ENCODE measurements around the gene ANKRD11. TPM values are rescaled to one million over a fixed set of nuclear protein-coding genes. Genes with fewer than 3 reads are reported as not detected.
"Not testable (repeated sequence)": the region's sequence is repeated elsewhere in the genome, so short reads cannot be mapped to it uniquely, and the experiment has no call there.

Gene ANKRD11
- total and polyA plus RNA-seq, 9 donors, result 52.1 to 188 (median 109) TPM

DNA sequence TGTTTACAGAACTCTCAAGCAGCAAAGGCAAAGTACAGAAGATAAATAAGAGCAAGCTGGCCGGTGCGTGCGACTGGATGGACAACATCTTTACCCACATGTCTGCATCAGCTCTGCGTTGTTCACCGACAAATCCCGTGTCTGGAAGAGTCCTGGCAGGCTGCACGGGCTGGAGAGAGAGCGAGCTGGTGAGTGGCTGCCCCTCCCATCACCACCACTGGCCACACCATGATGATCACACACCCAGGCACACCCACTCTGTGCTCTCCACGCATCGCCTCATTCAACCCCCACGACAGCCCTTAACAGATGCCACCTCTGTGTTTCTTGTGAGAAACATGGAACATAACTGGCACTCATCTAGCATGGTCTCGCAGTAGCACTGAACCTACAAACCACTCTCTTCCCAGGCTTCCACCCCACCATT, 59.2 kb downstream of the ANKRD11 start:
- H3K9me3 ChIP-seq, result no peaks in the 10 kb centered on the region
- 9 to 39% (median 18%) methylated on average over 12 of the region's 12 CpGs for WGBS, 3 donors
- peaks cover 14% of the 10 kb centered on the region for H3K4me1 ChIP-seq (ENCODE audit: insufficient read depth)
- DNase-seq, result peak in 2 of 5 donors; percentile 43 to 66
- no peak overlapping the region for H3K4me3 ChIP-seq
- no peaks in the 10 kb centered on the region for H3K36me3 ChIP-seq
- H3K27me3 ChIP-seq, result no peaks in the 10 kb centered on the region
- intact Hi-C loops (cut with DNase I), result no loop called here
- no peak overlapping the region for H3K27ac ChIP-seq
- TF ChIP-seq EP300 (IDR thresholded peaks at IDR 0.05) (no peak), CTCF (IDR thresholded peaks at IDR 0.05) (no peak), POLR2A (IDR thresholded peaks at IDR 0.05) (no peak)

- intact Hi-C loops (cut with DNase I), result no loop called here
- Histone ChIP-seq H3K9me3 (no peaks in the 10 kb centered on the region), H3K36me3 (no peaks in the 10 kb centered on the region), H3K4me1 (ENCODE audit: insufficient read depth) (peaks cover 16% of the 10 kb centered on the region), H3K4me3 (no peak overlapping the region), H3K27ac (no peak overlapping the region), H3K27me3 (no peaks in the 10 kb centered on the region)
- TF ChIP-seq CTCF (IDR thresholded peaks at IDR 0.05) (no peak), EP300 (IDR thresholded peaks at IDR 0.05) (no peak), POLR2A (IDR thresholded peaks at IDR 0.05) (no peak)
- WGBS, 3 donors, result 54 to 75% (median 62%) methylated on average over 19 of the region's 19 CpGs
- no peak for DNase-seq
These were observed 59.8 kb downstream of the ANKRD11 start for GRCh38 chr16:89430436-89431157.

GRCh38 chr16:89428605-89429004, 61.8 kb downstream of the ANKRD11 start:
- H3K36me3 ChIP-seq; intact Hi-C loops (cut with DNase I); H3K27ac ChIP-seq; H3K9me3 ChIP-seq; H3K4me3 ChIP-seq; DNase-seq; H3K27me3 ChIP-seq: not testable (repeated sequence)
- H3K4me1 ChIP-seq (ENCODE audit: insufficient read depth), result peaks cover 24% of the 10 kb centered on the region
- WGBS, 3 donors, result 94 to 97% (median 96%) methylated on average over 7 of the region's 7 CpGs

GRCh38 chr16:89426736-89427530, 63.4 kb downstream of the ANKRD11 start:
- TF ChIP-seq CTCF (IDR thresholded peaks at IDR 0.05) (no peak), EP300 (IDR thresholded peaks at IDR 0.05) (no peak), POLR2A (IDR thresholded peaks at IDR 0.05) (no peak)
- no peak for DNase-seq
- H3K4me1 ChIP-seq (ENCODE audit: insufficient read depth), result peaks cover 30% of the 10 kb centered on the region

DNA sequence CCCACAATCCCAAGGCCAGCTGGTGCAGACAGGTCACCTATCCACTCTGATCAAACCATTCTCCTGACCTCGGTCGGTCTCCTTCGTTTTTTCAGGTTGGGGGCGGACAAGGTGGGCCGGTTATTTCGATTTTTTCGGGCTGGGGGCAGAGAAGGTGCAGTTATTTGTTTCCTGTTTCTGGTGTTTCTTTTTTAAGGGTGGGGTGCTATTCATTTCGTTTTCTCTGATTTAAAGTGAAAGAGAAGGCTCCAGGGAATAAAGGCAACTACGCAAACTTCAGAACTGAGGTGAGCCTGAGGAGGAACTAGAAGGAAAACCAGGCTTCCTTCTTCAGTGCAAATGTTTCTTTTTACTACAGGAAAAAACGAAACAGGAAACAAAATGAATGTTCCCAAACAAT, 64.8 kb downstream of the ANKRD11 start:
- WGBS, 3 donors, result 37 to 52% (median 52%) methylated on average over 10 of the region's 10 CpGs
- Histone ChIP-seq H3K4me1 (ENCODE audit: insufficient read depth) (peaks cover 22% of the 10 kb centered on the region), H3K4me3 (no peak overlapping the region), H3K27me3 (no peaks in the 10 kb centered on the region), H3K27ac (no peak overlapping the region), H3K9me3 (no peaks in the 10 kb centered on the region), H3K36me3 (no peaks in the 10 kb centered on the region)
- TF ChIP-seq CTCF (IDR thresholded peaks at IDR 0.05) (no peak), EP300 (IDR thresholded peaks at IDR 0.05) (no peak), POLR2A (IDR thresholded peaks at IDR 0.05) (no peak)
- DNase-seq, result no peak
- intact Hi-C loops (cut with DNase I), result no loop called here

More at GRCh38 chr16:89426736-89427530, 63.4 kb downstream of the ANKRD11 start:
- H3K9me3 ChIP-seq, result no peaks in the 10 kb centered on the region
- H3K27me3 ChIP-seq, result no peaks in the 10 kb centered on the region
- 83 to 86% (median 84%) methylated on average over 10 of the region's 10 CpGs for WGBS, 3 donors
- H3K4me3 ChIP-seq, result no peak overlapping the region
- H3K36me3 ChIP-seq, result no peaks in the 10 kb centered on the region
- intact Hi-C loops (cut with DNase I), result no loop called here
- no peak overlapping the region for H3K27ac ChIP-seq
